HG02938 (cell line): ENCODE results near the gene BID.

Experiments
- ATAC-seq: cut with Tn5 transposase; IDR thresholded peaks from one replicate; pipeline ENCODE4 v1.9.1; 2021; ENCODE audit warnings: mild to moderate bottlenecking, moderate library complexity; ENCODE audit not compliant: unreplicated experiment

Gene BID

DNA sequence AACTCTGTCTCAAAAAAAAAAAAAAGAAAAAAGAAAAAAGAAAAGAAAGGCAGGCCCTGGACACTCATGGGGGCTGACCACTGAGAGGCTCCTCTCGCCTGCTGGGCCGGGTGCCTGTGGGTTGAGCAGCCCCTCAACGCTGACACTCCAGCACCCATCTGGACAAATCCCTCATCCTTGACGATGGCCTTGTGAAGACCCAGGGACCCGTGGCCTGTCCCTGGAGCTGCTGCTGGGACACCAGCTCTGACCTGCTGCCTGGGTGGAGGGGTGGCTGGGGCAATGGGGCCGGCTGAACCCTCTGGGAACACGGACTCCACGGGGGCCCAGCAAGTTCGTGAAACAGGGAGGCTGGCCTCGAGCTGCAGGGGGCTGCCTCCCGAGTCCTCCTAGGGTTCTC lies 10.5 kb upstream of the BID start:
- ATAC-seq: no peak

DNA sequence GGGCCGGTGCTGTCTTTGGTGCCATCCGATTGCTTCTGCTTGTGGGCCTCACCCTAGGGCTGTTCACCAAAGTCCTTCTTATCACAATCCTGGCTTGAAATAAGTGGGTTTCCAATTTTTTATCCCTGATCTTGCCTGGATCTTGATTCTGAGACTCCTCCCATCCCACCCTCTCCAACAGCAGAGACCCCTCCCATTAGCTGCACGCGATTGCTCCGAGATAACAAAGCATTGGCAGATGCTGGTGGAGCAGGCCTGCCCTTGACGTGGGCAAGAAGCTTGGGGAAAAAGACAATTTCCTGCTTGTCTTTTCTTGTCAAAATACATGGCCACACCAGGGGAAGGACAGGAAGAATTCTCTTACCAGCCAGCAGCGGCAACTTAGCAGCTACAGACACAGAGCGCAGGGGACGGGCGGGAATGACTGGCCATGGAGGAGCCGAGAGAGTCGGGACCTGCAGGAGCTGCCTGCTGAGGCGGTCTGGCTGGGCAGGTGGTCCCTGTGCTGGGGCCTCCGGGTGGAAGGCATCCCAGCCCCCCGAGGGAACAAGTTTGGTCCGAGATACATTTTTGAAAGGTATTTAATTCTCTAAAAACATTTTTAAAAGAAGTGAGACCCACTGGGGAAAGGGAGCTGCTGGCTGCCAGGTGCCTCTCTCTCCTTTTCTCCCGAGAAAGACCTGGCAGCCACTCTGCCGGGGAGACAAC lies 9.7 kb upstream of the BID start:
- no peak for ATAC-seq

DNA sequence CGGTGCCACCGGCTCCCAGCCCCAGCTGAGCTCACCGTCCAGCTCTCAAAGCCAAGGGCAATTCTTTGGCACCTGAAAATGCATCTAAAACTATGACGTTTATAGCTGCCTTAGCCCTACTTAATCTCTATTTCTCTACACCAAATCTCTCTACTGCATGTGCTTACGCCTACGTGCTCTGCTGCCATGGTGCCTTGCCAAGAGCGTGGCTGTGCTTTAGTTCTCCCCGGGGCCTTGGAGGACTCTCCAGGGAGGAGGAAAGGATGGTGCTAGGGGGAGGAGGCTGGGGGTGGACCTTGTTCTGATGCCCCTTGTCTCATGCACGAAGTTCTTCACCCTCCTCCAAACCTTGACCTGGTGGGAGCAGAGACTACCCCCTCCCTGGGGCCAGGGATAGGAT lies 9.0 kb upstream of the BID start:
- ATAC-seq: no peak

DNA sequence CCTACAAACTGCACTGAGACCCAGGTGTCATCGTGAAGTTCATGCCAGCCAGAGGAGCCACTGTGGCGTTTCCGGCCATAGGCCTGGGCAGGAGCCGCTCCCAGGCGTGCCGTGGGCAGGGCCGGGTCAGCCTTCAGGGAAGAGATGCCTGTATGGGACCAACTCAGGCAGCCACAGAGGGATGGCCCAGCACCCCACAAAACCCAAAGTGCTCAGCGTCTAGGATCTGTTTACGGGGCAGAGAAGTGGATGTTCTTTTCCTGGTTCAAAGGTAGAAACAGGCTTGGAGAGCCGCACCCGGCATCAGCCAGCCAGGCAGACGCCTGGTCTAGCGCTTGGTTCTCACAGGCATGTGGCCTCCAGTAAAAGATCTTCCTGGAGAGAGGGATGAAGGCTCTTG lies 8.4 kb upstream of the BID start:
- no peak for ATAC-seq

DNA sequence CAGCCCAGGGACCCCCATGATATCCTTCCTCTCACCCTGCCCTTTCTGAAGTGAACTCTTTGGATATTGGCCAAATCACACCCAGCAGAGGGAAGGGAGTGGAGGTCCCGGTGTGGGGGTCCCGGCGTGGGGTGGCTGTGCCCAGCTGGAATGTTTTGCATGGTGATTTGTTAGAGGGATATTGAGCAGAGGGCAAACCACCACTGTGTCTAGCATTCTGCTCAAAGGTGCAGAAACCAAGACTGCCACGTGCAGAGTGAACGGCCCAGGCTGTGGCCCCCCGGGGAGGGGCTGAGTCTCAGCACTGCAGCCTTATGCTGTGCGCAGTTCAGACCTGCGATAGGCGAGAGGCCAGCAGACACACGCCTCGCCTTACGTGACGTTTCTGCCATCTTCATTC lies 7.9 kb upstream of the BID start:
- ATAC-seq: no peak

DNA sequence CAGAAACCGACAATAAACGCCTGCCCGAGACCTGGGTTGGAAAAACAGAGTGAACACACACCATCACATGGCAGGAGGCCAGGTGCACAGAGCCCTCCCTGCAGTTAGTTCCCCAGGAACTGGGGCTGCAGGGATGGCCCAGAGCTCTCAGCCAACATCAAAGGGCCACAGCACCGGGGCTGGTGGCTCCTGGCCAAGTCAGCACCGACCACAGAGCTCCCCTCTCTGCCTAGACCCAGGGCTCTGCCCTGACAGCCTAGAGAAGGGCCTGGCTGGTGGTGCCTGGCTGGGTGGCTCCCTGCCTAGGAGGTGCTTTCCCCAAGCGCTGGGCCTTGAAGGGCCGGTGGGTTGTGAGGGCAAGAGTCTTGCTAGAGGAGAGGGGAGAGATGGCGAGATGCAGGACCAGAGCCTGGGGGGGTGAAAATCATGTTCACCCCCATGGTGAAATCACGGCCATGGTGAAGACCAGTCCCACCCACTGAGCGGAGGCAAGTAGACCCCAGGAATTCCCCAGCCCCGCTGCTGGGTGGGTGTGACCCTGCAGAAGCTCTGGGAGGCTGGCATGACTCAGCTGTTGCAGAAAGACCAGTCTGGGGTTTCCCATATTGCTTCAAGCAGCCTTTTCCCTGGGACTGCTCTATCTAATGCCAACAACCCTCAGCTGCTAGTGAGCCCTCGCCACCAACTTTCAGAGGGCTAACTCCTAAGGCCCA lies 7.2 kb upstream of the BID start:
- no peak for ATAC-seq

DNA sequence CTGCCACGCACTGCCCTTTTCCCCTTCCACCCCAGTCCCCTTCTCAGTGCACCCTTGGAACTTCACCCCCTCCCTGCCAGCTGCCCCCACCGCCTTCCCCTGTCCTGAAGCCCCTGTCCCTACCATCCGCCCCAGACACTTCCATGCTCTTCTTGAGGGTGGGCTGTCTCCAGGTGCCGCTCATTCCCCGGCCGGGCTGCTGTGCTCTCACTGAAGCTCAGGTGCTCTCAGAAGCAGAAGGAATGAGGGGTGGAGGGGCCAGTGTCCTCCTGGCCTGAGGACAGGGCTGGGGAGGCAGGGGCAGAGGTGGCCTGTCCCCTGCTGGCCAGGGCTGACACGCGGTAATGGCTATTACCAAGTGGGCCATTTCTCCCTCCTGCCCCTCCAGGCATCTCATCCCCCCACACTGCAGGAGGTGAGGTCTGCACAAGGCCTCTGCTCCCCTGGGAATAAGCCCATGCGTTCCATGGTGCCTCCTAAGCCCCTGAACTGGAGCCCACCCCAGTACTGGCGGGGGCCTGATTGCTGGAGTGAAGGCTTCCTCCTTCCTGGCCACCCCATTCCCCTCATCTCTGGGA lies 6.6 kb upstream of the BID start:
- no peak for ATAC-seq

DNA sequence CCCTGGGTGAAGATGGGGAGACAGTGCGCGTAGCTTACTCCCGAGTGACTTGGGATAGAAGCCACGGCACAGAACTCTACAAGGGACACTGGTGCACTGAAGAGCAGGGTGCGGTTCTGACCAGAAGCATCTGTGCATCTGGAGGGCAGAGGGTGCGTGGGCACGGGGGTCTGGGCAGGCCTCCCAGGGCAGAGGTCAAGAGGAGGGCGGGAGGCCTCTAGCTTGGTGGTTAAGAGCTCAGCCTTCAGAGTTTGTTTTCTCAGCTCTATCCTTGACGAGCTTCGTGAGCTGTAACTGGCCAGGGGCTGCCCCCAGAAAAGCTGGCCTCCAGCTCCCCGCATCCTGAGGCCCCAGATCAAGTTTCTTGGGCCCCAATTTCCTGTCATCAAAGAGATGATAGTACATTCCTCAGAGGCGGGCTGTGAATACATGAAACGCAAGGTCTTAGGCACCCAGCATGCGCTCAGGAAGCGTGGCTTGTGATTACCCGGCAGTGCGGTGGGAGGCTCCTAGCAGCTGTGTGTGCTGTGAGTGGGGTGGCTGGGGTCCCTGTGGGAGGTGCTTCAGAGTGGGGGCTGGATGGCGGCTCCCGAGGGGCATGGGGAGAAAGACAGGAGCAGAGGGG lies 6.0 kb upstream of the BID start:
- ATAC-seq: no peak

DNA sequence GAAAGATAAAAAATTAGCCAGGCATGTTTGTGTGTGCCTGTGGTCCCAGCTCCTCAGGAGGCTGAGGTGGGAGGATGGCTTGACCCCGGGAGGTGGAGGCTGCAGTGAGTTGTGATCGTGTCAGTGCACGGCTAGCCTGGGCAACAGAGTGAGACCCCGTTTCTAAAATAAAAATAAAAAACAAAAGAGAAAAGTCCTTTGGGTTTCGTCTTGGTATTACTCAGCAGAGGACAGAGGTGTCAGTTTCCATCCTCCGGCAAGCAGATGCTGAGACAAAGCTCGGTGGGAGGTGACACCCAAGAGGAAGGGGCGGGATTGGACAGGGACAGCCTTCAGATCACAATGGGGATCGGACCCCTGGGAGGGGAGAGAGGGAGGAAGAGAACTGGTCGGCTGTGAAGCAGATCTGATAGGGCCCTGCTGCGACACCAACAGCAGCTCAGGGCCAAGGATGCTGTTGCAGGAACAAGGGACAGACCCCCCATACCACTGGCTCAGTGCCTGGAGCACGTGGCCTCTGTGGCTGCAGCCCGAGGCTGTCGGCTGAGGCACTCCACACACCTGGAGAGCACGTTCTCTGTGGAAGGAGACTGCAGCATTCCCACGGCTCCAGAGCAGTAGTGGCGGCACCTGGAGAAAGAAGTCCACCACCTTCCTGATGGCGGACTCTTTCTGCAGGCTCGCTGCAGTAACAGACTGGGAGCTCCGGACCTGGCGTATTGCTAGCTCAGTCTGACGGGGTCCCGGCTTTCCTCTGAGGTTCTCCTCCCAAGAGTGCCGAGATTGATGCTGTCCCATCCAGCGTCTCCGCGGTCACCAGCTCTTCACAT lies 5.2 kb upstream of the BID start:
- ATAC-seq: peak; percentile 35

DNA sequence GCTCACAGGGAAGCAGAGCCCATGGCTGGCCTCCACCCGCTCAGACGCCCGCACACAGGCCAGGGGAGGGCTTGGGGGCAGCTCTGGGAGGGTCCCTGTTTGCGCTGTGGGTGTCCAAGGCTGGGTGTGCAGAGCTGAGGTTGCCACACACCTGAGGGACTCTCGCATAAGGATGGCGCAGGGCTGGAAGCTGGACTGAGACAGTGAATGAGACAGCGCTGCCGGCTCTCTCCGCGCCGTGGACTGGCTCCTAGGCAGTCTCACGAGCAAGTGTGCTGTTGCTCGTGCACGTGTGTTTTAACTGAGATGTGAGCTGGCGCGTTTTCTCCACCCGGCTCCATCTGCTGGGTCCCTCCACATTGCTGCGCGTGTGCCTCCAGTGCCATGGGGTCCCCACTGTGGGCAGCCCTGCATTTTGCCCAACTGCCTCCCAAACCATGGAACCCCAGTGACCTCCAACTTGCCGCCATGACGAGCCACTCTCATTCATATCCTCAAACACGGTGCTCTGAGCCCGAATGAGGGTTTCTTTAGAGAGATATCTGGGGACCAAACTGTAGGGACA lies 4.2 kb upstream of the BID start:
- ATAC-seq: no peak

DNA sequence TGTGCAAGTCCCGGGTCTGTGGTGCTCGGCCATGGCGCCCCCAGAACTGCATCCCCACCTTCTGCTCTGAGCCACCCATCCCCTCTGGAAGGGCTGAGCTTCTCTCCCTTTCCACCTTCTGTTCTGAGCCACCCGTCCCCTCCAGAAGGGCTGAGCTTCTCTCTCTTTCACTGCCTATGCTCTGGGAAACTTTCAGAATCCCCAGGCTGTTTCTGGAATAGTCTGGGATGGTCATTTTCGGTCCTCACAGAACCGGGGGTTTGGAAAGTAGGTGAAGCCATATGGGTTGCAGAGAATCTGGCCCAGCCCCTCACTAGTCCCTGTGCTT lies 3.4 kb upstream of the BID start:
- ATAC-seq: no peak

DNA sequence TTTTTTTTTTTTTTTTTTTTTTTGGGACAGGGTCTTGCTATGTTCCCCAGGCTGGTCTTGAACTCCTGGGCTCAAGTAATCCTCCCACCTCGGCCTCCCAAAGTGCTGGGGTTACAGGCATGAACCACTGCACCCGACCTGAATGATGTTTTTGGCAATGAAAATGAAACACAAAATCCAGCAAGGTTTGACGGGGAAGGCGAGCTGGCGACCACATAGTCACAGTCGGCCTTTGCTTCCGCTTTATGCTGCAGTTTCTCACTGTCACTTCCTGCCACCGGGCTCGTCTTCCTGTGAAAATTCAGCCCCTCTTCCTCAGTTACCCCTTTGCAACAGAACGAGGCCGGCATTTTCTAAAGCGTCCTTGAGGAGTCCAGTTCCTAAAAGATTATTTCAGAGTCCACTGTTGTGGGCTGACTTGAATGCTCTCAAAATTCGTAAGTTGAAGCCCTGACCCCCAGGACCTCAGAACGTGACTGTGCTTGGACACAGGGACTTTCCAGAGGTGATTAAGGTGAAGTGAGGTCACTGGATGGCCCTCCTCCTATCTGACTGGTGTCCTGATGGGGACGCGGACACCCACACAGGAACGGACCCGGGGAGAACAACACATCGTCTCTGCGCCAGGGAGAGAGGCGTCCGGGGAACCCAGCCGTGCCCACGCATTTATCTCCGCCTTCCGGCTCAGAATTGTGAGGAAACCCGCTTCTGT lies 2.9 kb upstream of the BID start:
- peak; percentile 27 for ATAC-seq

DNA sequence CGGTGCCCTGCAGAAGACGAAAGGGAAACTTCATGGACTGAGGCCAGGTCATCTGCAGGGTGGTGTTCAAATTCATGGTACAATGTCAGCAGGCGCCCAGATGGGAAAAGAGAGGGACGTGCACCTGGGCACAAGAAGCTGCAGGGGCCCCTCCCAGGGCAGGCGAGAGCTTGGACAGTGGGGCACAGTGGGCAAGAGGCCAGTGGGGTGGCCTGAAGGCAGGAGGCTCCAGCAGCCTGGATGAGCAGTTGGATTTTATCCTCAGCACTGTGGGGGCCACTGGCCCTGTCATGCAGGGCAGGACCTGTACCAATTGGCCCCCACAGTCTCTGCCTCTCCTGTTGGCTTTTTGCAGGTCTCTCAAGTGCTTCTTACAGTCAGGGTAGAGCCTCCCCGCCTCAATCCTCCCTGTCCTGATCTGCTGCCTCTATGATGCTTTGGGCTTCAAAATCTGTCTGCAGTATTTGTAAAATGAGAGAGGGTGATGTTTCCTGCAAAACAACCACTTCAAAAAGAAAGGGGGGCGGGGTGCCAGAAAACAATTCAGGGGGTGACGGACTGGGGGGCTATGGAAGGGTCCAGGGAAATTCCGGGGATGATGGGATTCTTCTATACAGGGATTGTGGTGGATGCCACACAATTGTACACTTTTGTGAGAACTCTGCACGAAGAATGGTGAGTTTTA lies 1.7 kb upstream of the BID start:
- no peak for ATAC-seq

DNA sequence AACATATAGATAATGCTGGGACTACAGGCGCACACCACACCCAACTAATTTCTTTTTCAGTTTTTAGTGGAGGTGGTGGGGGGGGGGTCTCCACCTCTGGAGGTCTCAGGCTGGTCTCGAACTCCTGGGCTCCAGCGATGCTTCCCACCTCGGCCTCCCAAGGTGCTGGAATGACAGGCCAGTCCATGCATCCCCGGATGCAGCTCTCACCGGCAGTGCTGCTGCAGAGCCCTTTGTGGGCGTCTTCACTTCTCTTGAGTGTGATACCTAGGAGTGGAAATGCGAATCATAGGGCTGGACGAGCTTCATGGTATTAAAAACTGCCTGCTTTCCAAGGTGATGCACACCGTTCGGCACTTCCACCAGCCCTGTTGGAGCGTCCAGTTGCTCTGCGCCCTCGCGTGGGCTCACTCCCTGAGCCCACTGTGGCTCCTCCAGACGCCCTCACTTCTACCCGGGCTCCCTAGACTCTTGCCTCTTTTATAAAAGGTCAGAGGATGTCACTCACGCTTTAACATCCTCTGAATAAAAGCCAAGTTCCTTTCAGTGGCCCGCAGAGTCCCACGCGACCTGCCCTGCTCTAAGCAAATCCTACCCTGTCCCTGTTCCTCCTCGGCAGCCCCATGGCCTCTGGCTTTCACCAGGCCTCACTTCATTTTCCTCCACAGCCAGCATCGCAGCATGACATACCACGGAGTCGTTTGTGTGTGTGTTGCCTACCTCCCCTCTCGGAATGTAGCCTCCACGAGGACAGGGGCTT lies 837 bp upstream of the BID start:
- no peak for ATAC-seq

DNA sequence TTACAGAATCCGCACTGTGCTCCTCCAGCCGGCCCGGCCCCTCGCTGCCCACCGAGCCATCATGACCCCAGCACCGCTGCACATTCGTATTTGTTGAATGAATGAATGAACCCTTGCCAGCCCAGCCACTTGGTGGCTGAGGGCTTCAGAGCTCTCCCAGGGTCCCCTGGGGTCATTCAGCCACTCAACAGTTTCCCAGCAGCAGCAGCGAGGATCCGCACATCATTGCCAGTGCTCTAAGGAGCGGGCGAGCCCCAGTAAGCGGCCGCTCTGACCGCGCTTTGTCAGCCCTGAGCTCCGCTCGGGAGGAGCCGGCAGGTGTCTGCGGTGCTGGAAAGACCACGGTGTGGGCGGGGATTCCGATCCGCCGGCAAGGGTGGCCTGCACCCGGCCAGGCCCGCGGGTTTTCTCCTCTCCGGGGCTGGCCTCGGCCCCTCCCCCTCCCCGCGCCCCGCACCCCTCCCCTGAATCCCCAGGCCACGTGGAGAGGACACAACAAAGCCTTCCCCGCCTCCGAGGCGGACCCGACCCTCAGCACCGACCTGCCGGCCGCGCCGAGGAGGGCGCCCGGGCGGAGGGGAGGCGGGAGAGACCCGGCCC lies 563 bp downstream of the BID start:
- peak; percentile 29 for ATAC-seq

DNA sequence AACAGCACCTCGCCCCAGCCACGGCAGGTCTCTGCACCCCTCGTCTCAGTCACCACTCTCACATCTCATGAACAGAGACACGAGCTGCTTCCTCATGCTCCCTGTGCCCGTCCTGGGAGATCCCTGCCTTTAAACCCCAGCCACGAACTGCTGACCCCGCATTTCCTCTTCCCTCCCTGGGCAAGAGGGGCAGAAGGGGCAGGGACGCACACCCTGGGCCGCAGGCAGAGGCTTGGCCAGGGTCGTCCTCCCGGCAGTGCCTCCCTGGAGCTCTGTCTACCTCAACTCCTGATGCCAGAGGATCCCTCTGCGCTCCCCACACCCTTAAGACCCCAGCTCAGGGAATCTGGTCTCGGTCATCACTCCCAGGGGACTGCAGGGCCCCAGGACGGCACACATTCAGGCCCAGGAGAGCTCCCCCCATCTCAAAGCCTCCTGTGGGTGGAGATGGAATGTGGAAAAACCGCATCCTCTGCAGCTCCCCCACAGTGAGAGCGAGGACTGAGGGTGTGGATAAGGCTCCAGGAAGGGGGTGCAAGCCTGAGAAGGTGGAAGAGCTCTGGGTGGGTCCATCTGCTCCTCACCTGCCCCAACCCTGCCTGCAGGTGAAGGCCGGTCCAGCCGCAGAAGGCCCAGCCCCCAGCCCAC lies 1.2 kb downstream of the BID start:
- no peak for ATAC-seq

DNA sequence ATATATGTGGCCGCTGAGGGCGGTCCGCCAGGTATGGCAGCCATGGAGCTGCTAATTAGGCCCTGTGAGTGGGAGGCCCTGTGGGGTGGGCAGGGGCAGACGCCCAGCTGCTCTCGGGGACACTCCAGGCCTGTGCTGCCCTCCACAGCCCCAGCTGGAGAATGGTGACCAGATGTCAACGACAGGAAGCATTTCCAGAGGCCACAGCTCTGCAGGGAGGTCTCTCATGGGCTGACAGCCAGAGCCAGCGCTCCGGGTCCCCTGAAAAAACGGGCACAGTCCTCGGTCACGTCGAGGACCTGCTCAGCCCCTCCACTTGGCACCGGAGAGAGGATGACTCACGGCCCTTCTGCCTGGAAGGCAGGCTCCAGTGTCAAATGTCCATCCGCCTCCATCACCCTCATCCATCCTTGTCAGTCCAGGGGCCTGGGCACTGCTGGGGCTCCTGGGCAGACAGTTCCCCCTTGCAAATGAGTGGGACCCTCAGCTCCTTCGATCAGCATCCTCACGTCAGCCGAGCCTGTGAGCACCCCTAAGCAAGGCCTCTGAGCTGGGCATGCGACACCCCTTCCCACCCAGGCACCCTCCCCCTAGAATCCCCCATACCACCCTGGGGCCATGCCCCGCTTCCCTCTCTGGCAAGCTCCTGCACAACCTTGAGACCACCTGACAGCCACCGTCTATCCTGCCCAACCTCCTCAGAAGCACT lies 1.9 kb downstream of the BID start:
- no peak for ATAC-seq
